HFF-Myc (cell line): ENCODE data around the gene RBFOX1.

Experiments used
- DNase-seq: peaks from one replicate; pipeline ENCODE4 v3.0.0-alpha.2; 2011; ENCODE audit warnings: low read depth; ENCODE audit errors: extremely low read depth
- H3K4me3 ChIP-seq: replicated peaks from 2 replicates; pipeline ENCODE4 v1.5.1; 2011; ENCODE audit warnings: low read depth, mild to moderate bottlenecking, control low read depth, low read length
- TF ChIP-seq, protein P1 (sequence below): IDR thresholded peaks from 2 replicates; pipeline ENCODE4 v1.5.1; 2012; ENCODE audit warnings: mild to moderate bottlenecking, low read depth, low read length, control low read depth; ENCODE audit errors: missing control alignments

The RBFOX1 gene

DNA sequence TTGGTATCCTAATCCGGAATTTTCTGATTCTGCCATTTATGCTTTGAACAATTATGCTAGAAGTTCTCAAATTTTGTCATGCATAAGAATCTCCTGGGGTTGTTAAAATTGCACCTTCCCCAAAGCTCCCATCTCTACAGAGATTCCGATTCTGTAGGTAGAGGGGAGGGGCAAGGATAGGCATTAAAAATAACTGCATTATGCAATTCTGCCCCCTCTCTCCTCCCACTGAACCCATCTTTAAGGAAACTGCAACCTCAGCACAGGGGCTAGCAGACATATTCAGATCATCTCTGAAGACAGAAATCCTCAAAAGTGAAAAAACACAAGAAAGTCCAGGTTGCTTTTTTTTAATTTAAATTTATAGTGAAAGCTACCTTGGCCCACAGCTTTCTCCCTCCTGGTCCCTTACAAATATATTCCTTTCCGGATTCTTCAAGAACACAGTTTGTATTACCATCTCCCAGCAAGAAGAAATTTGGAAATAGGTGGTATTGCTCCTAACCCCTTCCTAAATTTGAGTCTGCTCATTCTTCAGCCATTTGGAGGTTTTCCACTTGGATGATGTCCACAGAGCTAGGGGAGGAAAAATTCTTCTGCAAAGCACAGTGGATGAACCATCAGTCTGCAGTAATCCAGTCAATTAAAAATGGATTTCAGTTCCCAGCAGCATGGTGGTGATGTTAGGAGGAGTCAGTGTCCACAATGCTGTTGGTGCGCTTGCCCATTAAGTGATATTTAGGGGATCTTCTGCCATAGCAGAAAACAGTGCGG is 67.7 kb downstream of the RBFOX1 start:
- H3K4me3 ChIP-seq, result no peak overlapping the region
- TF ChIP-seq, protein P1, sequence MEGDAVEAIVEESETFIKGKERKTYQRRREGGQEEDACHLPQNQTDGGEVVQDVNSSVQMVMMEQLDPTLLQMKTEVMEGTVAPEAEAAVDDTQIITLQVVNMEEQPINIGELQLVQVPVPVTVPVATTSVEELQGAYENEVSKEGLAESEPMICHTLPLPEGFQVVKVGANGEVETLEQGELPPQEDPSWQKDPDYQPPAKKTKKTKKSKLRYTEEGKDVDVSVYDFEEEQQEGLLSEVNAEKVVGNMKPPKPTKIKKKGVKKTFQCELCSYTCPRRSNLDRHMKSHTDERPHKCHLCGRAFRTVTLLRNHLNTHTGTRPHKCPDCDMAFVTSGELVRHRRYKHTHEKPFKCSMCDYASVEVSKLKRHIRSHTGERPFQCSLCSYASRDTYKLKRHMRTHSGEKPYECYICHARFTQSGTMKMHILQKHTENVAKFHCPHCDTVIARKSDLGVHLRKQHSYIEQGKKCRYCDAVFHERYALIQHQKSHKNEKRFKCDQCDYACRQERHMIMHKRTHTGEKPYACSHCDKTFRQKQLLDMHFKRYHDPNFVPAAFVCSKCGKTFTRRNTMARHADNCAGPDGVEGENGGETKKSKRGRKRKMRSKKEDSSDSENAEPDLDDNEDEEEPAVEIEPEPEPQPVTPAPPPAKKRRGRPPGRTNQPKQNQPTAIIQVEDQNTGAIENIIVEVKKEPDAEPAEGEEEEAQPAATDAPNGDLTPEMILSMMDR, result no peak
- DNase-seq, result no peak

DNA sequence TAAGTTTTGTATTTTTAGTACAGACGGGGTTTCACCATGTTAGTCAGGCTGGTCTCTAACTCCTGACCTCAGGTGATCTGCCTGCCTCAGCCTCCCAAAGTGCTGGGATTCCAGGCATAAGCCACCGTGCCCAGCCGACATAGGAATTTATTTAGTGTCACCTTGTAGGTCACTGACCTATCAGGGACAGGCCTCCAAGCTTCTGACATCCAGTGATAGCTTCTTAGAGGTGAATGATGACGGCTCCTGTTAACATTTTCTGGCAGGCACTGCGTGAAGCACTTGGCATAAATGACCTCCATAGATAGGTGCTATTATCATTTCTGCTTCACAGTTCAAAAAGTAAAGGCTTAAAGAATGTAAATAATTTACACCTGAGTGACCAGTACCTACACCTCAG is 71.6 kb downstream of the RBFOX1 start:
- TF ChIP-seq, protein P1, result no peak
- DNase-seq, result no peak

DNA sequence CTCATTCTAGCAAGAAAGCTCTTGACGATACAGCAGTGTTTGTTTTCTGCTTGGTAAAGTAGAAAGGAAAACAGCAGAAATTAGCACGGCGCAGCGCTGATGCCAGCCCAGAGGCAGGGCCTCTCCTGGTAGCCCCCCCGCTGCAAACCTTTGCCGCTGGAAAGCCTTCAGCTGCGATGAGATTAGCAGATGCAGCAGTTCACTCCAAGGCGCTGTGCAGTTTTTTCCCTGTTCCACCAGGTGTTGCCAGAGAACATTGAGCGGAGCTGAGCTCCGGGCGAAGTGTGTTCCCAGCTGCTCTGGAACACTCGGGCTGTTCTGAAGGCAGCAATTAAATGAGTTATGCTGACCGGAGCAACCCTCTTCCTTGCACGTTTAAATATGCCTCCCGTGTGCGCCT is 72.5 kb downstream of the RBFOX1 start:
- no peak for DNase-seq
- TF ChIP-seq, protein P1, result no peak
- no peak overlapping the region for H3K4me3 ChIP-seq

More for the DNA sequence above, 71.6 kb downstream of the RBFOX1 start:
- H3K4me3 ChIP-seq, result no peak overlapping the region

DNA sequence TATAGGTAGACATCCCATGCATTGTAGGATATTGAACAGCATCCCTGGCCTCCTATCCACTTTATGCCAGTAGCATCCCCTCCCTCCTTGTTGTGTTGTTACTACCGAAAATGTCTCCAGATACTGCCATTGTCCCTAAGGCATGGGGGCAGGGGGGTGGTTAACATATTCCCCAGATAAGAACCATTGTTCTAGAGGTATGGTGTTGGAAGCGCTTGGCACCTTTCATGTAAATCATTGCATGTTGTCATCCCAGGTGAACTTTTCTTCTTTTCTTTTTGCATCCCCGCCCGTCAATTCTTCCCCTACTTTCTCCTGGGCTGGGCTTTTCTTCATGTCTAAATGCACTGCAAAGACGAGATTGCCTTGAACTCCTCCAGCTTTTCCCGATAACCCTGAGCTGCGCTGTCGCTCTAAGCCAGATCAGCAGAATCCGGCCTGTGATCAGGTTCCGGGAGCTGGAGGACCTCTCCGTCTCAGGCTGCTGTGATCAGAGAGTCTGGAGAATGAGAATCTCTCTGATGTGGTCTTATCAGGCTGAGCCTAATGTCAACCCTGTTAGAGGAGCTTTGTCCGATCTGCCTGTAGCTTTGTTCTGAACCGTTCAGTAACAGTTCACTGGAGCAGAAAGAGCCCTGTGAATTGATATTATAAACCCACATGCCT is 76.2 kb downstream of the RBFOX1 start:
- H3K4me3 ChIP-seq, result no peak overlapping the region
- TF ChIP-seq, protein P1, result no peak
- no peak for DNase-seq

DNA sequence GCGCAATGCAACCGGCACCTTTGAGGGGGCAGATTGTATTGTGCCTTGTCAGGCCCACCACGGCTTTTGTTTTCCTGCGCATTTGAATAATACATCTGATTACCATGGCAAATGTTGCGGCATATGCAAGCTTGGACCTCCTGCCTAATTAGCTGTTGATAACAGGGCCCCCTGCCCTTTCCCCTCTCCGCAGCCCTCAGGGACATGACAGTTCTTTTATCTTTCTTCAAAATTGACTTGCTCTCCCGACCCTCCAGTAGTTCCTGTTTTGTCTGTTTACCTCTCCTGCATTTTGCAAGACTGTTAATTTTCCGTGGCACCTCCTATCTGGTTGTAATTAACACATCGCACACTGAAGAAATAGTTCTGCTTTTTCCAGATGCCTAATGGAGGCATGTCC is 86.8 kb downstream of the RBFOX1 start:
- TF ChIP-seq, protein P1, result no peak
- no peak overlapping the region for H3K4me3 ChIP-seq
- no peak for DNase-seq

DNA sequence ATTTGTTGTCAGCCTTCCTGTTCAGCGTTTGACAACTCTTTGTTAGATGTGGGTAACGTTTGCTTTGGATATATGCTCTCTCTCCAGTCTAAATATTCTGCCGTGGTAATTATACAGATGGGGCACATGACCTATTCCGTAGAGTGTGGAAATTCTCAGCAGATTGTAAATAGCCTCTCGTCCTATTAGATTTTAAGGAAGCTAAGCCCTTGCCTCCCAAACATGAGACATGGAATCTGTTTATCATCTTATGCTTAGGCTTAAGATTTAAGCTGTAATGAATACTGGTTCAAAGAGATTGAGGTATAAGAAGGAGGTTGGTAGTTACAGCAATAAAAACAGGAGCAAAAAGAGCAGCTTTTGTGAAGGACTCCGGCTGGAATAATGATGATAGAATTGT is 87.4 kb downstream of the RBFOX1 start:
- no peak for DNase-seq
- no peak overlapping the region for H3K4me3 ChIP-seq
- TF ChIP-seq, protein P1, result no peak
